Measurements from ENCODE around the gene ANXA4. TPM values are rescaled to one million over a fixed set of nuclear protein-coding genes. Genes with fewer than 3 reads are reported as not detected.

The ANXA4 gene
- total and polyA plus RNA-seq, 8 donors = 40.8 to 193 (median 80.8) TPM

- Histone ChIP-seq H3K4me1 (no peaks in the 10 kb centered on the region), H3K27ac (no peak overlapping the region), H3K36me3 (peaks cover 54 to 94% (median 91%) of the 10 kb centered on the region in 4 donors), H3K27me3 (no peaks in the 10 kb centered on the region), H3K9me3 (no peaks in the 10 kb centered on the region), H3K4me3 (no peak overlapping the region)
- intact Hi-C loops (cut with DNase I; ENCODE audit: low total_unique reads) = no loop called here
- WGBS, 5 donors = 91 to 96% (median 91%) methylated on average over 16 of the region's 16 CpGs
- DNase-seq = no peak
- TF ChIP-seq, protein P1, sequence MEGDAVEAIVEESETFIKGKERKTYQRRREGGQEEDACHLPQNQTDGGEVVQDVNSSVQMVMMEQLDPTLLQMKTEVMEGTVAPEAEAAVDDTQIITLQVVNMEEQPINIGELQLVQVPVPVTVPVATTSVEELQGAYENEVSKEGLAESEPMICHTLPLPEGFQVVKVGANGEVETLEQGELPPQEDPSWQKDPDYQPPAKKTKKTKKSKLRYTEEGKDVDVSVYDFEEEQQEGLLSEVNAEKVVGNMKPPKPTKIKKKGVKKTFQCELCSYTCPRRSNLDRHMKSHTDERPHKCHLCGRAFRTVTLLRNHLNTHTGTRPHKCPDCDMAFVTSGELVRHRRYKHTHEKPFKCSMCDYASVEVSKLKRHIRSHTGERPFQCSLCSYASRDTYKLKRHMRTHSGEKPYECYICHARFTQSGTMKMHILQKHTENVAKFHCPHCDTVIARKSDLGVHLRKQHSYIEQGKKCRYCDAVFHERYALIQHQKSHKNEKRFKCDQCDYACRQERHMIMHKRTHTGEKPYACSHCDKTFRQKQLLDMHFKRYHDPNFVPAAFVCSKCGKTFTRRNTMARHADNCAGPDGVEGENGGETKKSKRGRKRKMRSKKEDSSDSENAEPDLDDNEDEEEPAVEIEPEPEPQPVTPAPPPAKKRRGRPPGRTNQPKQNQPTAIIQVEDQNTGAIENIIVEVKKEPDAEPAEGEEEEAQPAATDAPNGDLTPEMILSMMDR (IDR thresholded peaks at IDR 0.05) = no peak
- no peak for TF ChIP-seq POLR2A (IDR thresholded peaks at IDR 0.05)
- no peak for TF ChIP-seq EP300 (IDR thresholded peaks at IDR 0.05)
- TF ChIP-seq POLR2AphosphoS5 (IDR thresholded peaks at IDR 0.05) = no peak
Measured at GRCh38 chr2:69807821-69808540, 66.0 kb downstream of the ANXA4 start.

DNA sequence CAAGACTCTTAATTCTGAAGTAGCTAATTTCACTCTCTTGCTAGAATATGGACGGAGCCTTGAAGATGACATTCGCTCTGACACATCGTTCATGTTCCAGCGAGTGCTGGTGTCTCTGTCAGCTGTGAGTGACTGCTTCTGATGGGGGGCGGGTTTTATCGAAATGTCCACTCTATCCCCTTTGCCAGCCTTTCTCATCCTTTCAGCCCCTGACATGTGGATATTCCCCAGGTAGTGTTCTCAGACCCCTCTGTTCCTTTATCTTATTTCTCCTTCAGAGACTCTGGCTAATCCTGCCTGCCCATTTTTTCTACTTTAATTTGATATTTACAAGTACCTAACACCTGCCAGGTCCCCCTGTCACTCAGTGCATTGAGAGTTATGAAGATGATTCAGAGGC, 68.6 kb downstream of the ANXA4 start:
- H3K27me3 ChIP-seq = no peaks in the 10 kb centered on the region
- no peaks in the 10 kb centered on the region for H3K9me3 ChIP-seq
- H3K4me1 ChIP-seq = no peaks in the 10 kb centered on the region
- intact Hi-C loops (cut with DNase I; ENCODE audit: low total_unique reads) = no loop called here
- no peak for DNase-seq
- H3K4me3 ChIP-seq = no peak overlapping the region
- no peak overlapping the region for H3K27ac ChIP-seq
- H3K36me3 ChIP-seq = peaks cover 58 to 100% (median 98%) of the 10 kb centered on the region in 4 donors
- 93 to 96% (median 94%) methylated on average over 6 of the region's 6 CpGs for WGBS, 5 donors
- no peak for TF ChIP-seq EP300 (IDR thresholded peaks at IDR 0.05)
- no peak for TF ChIP-seq POLR2A (IDR thresholded peaks at IDR 0.05)
- TF ChIP-seq POLR2AphosphoS5 (IDR thresholded peaks at IDR 0.05) = no peak
- TF ChIP-seq, protein P1 (IDR thresholded peaks at IDR 0.05) = no peak

GRCh38 chr2:69811018-69811417, 69.1 kb downstream of the ANXA4 start:
- Histone ChIP-seq H3K27ac (no peak overlapping the region), H3K9me3 (no peaks in the 10 kb centered on the region), H3K27me3 (no peaks in the 10 kb centered on the region), H3K36me3 (peaks cover 56 to 100% (median 98%) of the 10 kb centered on the region in 4 donors), H3K4me3 (no peak overlapping the region), H3K4me1 (no peaks in the 10 kb centered on the region)
- no peak for DNase-seq
- TF ChIP-seq POLR2AphosphoS5 (IDR thresholded peaks at IDR 0.05) (no peak), POLR2A (IDR thresholded peaks at IDR 0.05) (no peak), EP300 (IDR thresholded peaks at IDR 0.05) (no peak)
- TF ChIP-seq, protein P1 (IDR thresholded peaks at IDR 0.05) = no peak
- intact Hi-C loops (cut with DNase I; ENCODE audit: low total_unique reads) = no loop called here
- 89 to 95% (median 91%) methylated on average over 5 of the region's 5 CpGs for WGBS, 5 donors

DNA sequence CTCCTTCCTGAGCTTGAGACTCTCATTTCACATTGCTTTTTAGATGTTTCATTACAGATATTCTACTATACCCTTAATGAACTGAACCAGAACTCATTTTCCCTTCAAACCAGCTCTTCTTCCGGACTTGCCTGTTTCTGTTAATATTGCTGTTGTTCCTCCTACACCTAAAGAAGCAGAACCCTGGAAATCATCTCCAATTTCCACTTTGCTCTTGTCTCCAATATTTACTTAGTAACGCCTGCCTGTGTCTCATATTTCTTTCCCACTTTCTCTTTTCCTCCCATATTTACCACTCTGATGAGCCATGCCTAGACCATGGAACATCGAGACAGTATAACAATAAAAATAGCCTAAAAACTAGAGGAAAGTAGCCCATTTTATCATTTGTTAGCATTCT, 69.7 kb downstream of the ANXA4 start:
- H3K36me3 ChIP-seq = peaks cover 51 to 96% (median 93%) of the 10 kb centered on the region in 4 donors
- H3K9me3 ChIP-seq = no peaks in the 10 kb centered on the region
- no peak for TF ChIP-seq EP300 (IDR thresholded peaks at IDR 0.05)
- no peak for TF ChIP-seq POLR2A (IDR thresholded peaks at IDR 0.05)
- TF ChIP-seq, protein P1 (IDR thresholded peaks at IDR 0.05) = no peak
- TF ChIP-seq POLR2AphosphoS5 (IDR thresholded peaks at IDR 0.05) = no peak
- no peaks in the 10 kb centered on the region for H3K27me3 ChIP-seq
- DNase-seq = no peak
- H3K27ac ChIP-seq = no peak overlapping the region
- H3K4me3 ChIP-seq = no peak overlapping the region
- WGBS, 5 donors = 81 to 90% (median 86%) methylated on average over 3 of the region's 3 CpGs
- H3K4me1 ChIP-seq = peaks cover 0 to 4% (median under 1%) of the 10 kb centered on the region in 4 donors
- intact Hi-C loops (cut with DNase I; ENCODE audit: low total_unique reads) = no loop called here
